Measurements from ENCODE around the gene PRKAA1.
A peak's percentile ranks its signal among the peaks of the same experiment; 100 is the strongest.
"Not testable (repeated sequence)": the region's sequence is repeated elsewhere in the genome, so short reads cannot be mapped to it uniquely, and the experiment has no call there.

Gene PRKAA1

DNA sequence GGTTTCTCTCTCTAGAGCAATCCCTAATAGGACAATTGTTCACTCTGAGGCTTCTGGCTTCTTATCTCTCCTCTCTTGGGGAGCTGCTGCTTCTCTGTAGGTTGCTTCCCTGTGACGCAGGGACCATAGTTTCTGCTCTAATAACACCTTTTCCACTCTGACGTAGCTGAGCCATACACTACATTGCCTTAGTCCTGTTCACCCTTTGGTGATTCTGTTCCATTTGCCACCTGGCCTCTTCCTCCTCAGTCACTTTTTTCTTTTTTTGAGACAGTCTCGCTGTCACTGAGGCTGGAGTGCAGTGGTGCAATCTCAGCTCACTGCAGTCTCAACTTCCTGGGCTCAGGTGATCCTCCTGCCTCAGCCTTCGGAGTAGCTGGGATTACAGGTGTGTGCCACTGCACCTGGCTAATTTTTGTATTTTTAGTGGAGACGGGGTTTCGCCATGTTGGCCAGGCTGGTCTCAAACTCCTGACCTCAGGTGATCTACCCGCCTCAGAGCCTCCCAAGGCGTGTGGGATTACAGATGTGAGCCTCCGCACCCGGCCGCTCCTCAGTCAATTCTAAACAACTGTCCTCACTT is 27.4 kb upstream of the PRKAA1 start:
- DNase-seq: peak; percentile 62

DNA sequence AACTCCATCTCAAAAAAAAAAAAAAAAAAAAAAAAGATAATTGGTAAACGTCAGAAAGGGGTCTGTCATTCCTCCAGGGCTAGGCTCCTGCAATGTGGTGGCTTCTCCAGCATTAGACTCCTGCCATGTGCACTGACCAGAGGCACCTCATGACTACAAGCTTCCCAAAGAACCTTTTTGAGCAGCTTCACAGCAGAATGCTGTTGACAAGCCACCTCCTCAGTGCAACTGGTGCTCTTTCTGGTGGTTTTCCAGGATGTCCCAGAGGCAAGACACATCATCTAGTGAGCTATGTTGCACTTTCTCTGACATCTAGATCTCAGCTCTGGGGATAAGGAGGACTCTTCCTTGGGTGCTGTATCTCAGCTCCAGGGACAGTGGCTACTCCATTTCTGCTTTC is 25.3 kb upstream of the PRKAA1 start:
- DNase-seq: no peak

DNA sequence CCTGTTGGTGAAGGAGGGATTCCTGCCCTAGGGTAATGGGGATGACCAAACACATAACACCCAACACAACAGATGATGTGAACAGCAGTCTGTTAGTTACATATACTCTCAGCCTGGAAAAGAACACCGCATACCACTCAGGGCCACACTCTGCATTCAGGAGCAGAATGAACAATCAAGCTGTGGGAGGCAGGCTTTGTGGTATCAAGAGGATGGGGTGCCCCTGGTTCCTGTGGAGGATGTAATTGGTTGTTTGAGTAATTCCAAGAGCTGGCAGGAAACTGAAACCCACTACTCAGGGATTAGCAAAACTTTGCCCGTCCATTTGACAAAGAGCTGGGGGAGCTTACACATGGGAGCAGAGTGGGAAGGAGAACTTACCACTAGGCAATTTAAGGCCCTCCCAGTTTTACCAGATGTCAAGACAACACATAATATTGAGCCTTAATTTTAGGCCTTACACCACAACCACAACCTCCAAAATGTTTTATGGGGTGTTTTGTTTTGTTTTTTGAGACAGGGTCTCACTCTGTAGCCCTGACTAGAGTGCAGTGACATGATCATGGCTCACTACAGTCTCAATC is 15.6 kb upstream of the PRKAA1 start:
- DNase-seq: no peak

DNA sequence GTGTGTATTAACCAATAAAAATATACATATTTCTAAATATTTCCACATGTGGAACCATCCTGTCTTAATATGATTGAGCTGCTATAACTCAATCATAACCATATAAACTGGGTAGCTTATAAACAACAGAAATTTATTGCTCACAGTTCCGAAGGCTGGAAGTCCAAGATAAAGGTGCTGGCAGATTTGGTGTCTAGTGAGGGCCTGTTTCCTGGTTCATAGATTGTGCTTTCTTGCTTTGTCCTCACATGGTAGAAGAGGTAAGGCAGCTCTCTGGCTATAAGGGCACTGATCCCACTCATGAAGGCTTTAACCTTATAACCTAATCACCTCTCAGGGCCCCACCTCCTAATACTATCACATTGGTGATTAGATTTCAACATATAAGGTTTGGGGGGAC is 14.0 kb upstream of the PRKAA1 start:
- DNase-seq: no peak

DNA sequence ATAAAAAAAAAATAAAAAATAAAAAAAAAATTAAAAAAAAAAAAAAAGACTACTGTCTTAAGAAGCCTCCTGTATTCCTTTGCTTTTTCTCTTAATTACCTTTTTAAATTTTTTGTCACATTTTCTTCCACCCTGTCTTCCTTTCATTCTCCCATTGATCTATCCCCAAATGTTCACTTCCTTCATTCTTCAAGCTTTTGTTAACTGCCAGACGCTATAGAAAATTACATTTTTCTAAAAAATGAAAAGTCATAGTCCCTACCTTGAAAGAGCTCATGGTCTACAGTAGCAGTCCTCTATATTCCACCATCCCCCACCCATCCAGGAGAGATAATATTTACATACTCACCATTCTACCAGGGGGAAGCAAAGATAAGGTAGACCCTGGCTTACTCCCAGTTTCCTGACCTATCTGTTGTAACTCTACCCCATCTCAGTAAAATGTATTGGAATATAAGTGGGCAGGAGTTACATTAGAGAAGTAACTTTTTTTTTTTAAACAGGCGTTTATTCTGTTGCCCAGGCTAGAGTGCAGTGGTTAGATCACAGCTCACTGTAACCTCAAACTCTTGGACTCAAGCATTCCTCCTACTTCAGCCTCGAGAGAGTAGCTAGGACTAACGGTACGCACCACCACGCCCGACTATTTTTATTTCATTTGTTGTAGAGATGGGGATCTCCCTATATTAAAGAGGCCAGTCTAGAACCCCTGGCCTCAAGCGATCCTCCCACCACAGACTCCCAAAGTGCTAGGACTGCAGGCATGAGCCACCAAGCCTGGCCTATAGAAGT is 3.8 kb upstream of the PRKAA1 start:
- no peak for DNase-seq

DNA sequence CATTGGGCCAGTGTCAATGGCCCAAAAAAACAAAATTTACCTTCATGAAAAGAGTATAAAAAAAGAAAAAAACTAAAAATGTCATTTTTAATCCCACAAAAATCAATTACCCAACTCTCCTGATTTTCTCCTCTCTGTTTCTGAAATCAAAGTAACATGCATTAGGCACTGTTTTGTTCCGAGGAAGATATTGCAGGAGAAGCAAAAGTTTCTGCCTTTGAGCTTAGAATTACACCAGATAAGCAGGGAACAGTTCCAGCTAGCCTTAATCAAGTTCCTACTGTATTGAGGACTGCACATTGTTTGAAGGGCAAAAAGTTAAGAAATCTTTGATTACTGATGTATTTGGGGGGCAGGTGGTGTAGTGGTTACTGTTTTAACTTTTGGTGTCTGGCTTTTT is 1.1 kb upstream of the PRKAA1 start:
- DNase-seq: no peak

DNA sequence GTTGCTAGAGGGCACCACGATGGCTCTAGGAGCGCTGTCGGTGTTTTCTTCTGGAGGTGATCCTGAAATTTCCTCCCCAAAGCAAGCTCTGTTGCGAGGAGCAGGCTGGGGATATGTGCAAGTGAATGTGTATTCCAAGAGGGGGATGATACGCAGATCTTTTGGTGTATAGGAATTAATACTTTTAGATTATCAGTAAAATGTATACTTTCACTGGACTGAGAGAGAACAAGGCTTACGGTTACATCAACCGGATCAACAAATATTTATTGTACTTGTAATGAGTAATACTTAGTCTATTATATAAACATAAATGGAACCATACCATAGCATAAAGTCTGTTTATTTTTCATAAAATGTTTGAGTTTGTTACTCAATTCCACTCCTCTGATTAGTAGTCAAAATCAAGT is 632 bp upstream of the PRKAA1 start:
- no peak for DNase-seq

DNA sequence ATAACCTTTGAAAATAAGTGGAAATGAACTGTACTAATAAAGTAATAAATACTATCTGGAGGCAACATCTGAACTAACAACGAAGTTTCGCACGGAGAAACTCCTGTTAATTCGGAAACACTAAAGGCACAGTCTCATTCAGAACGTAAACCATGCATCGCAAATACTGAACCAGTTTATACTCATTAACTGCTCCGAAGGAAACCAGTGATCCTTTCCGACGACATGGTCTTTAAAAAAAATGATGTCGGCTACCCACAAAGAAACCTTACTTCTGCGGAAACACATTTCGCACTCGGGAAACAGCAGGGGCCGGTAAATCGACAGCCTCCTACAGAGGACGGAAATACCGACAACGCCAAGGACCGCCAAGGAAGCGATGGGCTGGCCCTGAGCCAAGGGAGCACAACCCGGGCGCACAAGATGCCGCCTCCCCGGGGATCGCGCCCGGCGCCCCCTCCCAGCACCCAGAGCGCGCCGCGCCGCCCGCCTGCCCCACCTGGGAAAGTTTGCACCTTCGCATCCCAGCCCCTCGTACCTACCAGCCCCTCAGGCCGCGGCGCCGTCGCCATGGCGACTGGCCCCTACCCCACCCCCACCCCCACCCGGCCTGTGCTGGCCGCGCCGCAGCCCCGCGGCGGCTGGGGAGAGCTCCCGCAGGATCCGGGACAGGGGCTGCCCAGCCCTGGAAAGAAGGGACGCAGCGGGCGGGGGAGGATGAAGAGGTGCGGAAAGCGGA is 732 bp downstream of the PRKAA1 start:
- peak; percentile 89 for DNase-seq

DNA sequence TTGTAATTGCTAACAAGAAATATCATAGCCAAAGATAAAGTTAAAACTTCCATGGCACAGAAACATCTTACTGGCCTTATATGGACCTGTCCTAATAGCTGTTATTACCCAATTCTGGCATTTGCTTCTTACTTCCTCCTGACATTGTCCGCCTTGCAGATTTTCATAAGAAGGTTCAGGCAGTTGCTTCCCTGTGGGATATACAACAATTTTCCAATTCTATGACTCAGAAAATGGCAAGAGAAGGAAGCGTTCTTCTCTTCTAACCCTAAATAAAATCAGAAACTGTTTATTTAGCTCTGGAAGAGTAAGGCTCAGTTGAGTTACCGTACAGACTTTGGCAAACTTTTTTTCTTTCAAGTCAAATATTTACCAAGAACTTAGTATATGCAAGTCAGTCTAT is 1.7 kb downstream of the PRKAA1 start:
- no peak for DNase-seq

DNA sequence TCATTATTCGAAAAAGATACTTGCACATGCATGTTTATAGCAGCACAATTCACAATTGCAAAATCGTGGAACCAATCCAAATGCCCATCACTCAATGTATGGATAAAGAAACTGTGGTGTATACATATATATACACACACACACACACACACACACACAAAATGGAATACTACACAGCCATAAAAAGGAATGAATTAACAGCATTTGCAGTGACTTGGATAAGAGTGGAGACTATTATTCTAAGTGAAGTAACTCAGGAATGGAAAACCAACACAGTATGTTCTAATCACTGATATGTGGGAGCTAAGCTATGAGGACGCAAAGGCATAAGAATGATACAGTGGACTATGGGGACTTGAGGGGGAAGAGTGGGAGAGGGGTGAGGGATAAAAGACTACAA is 3.3 kb downstream of the PRKAA1 start:
- DNase-seq: not testable (repeated sequence)

DNA sequence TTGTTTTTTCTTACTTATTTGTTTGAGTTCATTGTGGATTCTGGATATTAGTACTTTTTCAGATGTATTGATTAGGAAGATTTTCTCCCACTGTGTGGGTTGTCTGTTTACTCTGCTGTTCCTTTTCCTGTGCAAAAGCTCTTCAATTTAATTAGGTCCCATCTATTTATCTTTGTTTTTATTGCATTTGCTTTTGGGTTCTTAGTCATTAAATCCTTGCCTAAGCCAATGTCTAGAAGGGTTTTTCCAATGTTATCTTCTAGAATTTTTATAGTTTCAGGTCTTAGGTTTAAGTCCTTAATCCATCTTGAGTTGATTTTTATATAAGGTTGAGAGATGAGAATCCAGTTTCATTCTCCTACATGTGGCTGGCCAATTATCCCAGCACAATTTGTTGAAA is 3.8 kb downstream of the PRKAA1 start:
- not testable (repeated sequence) for DNase-seq

DNA sequence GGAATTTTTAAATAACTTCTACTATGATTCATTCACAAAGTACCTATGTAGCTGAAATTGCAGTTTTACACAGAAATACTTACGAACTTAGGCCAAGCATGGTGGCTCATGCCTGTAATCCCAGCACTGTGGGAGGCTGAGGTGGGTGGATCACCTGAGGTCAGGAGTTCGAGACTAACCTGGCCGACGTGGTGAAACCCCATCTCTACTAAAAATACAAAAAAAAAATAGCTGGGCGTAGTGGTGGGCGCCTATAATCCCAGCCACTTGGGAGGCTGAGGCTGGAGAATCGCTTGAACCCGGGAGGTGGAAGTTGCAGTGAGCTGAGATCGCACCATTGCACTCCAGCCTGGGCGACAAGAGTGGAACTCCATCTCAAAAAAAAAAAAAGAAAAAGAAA is 5.5 kb downstream of the PRKAA1 start:
- not testable (repeated sequence) for DNase-seq

DNA sequence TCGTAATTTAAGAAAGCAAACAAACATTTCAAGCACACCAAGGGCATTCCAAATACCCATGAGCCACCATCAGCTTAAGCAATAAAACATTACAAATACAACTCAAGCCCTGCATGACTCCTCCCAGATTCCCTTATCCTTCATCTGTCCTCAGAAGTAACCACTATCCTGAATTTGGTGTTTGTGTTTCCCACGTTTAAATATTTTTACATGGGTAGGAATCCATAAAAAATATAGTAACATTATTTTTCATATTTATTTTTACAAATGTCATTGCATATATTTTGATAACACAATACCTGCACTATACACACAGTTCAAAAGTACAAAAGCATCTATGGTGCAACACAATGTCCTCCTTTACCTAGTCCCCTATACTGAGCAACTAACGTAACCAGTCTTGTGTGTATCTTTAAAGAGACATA is 6.4 kb downstream of the PRKAA1 start:
- no peak for DNase-seq

DNA sequence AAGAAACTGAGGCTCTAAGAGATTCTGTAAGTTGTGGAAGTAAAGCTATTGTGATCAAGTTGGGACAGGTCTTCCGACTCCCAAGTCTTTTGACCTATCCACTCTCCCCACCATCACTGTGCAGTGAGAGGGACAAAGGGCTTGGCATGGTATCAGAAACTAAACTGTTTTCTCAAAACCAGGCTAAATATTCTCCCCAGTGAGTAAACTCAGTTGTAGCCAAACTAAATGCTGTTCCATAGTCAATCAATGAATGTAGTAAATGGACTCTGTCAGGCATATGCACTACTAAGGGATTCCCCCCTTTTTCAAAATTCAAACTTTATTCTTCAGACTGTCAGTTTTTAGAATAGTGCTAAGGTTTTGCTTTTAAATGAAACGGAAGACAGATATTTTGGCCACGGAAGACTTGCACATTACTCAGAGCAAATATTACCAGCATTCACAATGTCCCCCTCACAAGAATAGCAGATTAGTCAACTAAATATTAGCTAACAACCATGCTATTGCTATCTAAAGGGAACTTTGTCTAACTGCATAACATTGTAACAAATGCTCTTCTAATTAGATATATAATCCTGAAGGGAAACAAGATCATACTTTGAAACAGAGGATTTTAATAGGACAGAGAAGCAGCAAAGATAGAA is 7.1 kb downstream of the PRKAA1 start:
- no peak for DNase-seq

DNA sequence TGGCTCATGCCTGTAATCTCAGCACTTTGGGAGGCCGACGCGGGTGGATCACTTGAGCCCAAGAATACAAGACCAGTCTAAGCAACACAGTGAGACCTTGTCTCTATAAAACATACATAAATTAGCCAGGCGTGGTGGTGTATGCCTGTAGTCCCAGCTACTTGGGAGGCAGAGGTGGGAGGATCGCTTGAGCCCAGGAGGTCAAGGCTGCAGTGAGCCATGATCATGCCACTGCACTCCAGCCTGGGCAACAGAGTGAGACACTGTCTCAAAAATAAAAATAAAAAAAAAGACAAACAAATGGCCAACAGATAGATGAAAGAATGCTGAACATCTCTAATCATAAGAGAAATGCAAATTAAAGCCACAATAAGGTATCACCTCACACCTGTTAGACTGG is 9.2 kb downstream of the PRKAA1 start:
- DNase-seq: not testable (repeated sequence)

DNA sequence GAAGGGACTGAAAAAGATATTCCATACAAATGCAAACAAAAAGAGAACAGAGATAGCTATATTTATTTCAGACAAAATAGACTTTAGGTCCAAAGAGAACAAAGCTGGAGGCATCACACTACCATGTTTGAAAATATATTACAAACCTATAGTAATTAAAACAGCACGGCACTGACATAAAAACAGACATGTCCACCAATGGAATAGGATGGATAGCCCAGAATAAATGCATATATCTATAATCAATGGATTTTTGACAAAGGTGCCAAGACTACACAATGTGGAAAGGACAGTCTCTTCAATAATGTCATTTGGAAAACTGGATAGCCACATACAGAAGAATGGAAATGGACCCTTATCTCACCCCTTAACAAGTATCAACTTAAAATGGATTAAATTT is 10.2 kb downstream of the PRKAA1 start:
- DNase-seq: no peak

DNA sequence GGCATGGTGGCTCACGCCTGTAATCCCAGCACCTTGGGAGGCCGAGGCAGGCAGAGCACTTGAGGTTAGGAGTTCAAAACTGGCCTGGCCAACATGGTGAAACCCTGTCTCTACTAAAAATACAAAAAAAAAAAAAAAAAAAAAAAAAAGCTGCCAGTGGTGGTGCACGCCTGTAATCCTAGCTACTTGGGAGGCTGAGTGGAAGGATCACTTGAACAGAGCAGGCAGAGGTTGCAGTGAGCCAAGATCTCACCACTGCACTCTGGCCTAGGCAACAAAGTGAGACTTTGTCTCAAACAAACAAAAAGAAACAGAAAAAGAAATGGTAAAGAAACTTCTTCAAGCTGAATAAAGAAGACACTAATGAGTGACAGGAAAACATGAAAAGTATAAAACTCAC is 11.5 kb downstream of the PRKAA1 start:
- not testable (repeated sequence) for DNase-seq

DNA sequence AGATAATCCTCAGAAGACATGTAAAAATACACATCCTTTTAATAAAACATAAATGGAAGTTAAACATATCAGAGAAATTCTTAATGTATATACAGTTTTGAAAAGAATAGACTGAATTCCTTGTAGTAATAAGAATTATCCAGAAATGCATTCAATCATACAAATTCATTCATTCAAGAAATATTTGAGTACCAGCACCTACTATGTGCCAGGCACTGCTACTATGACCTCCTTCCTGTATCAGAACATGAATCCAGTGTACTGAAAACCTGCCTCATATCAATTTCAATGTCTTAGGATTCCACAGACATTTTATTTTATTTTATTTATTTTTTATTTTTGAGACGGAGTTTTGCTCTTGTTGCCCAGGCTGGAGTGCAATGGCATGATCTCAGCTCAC is 13.3 kb downstream of the PRKAA1 start:
- DNase-seq: no peak

DNA sequence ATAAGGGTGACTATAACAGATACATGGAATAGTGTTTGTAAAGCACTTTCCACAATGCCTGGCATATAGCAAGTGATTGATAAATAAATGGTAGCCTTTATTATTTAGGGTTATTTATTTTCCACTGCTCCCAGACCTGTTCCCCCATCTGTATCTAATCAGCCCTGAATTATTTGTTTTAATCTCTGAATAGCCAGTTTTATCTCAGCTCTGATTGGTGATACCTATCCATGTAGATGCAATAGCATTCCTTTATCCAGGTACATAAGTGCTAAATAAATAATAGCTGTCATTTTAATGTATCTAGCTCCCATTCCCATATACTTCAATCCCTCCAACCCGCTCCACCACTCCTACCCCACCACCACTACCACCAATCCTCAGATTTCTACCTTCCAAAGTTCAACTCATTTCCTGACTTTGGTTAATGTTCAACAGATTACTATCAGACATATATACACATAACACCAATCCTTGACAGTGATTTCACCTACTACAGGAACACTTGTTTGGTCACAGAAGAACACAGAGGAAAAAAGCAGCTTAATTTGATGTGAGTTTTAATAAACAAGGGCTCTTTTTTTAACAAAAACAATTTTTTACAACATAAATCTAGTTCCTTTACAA is 14.0 kb downstream of the PRKAA1 start:
- no peak for DNase-seq

DNA sequence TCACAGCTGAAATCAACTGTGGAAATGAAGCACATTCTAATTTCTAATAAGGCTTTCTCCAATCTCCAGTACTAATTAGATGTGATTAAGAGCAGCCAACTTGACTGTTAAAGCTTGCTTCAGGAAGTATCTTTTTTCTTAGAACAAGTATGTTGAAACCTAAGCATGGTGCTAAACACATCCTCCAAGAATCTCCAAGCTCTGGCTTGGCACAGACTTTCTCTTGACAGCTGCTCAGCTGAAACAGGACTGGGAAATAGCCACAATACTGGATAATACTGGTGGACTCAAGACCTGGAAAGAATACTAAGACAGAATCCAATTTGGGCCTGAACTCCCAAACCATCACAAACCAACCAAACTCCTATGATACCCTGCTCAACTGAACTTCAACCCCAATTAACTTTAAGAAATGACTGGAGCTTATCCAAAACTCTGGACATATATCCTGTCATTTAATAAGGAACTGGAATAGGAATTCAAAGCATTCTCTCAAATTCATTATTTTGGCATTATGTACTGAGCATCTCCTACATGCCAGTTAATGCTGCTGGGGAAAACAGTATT is 16.2 kb downstream of the PRKAA1 start:
- DNase-seq: no peak

DNA sequence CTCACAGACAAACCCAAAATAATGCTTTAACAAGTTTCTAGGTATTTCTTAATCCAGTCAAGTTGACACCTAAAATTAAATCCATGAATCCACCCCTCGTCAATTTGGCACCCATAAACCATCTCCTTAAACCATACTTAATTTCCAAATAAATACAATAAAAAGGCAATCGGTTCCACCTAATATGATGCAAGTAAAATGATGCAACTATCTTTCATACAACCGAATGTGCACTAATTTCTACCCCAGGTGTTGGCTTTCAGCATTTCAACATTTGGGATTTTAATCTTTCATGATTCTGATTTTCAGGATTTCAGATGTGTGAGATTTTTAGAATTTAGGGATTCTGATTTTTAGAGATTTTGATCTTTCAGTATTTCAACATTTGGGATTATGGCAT is 17.3 kb downstream of the PRKAA1 start:
- no peak for DNase-seq

DNA sequence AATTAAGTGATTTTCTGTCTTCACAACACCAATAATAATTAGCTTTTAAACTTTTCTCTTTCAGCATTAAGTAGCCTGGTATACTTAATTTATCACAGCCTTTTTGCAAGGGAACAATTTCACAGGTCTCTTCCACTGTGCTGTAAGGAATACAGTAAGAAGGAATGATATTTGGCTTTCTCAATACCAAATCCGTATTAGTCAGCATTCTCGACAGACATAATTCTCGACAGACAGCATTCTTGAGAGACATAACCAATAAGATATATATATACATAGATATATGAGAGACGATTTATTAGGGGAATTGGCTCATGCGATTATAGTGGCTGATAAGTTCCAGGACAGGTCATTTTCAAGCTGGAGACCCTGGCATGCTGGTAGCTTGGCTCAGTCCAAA is 18.0 kb downstream of the PRKAA1 start:
- no peak for DNase-seq
